Stomach (tissue), 4 donors: ENCODE measurements around the gene HMSD.

Source experiments
- POLR2A ChIP-seq, 4 donors: fragments of 450-650 bp; IDR thresholded peaks; one replicate each; pipeline ENCODE4 v1.6.1; 2016; ENCODE audit warnings: antibody characterized with exemption in 4 of 4, control low read depth in 2 of 4, mild to moderate bottlenecking in 1 of 4, moderate library complexity in 1 of 4
- POLR2AphosphoS5 ChIP-seq, 3 donors: sonication (generic); formaldehyde crosslinking; IDR thresholded peaks; one replicate each; pipeline ENCODE4 v1.6.1; 2016; ENCODE audit warnings: antibody characterized with exemption in 3 of 3
- TF ChIP-seq, protein P1 (sequence below), 7 experiments: fragments of 450-650 bp in 4 of 7; fragments of 200-600 bp in 3 of 7; sonication (generic) in 3 of 7; IDR thresholded peaks; one replicate each; pipeline ENCODE4 v1.5.1; 2016 to 2019; ENCODE audit warnings: antibody characterized with exemption in 7 of 7, control low read depth in 2 of 7, mild to moderate bottlenecking in 1 of 7

DNA sequence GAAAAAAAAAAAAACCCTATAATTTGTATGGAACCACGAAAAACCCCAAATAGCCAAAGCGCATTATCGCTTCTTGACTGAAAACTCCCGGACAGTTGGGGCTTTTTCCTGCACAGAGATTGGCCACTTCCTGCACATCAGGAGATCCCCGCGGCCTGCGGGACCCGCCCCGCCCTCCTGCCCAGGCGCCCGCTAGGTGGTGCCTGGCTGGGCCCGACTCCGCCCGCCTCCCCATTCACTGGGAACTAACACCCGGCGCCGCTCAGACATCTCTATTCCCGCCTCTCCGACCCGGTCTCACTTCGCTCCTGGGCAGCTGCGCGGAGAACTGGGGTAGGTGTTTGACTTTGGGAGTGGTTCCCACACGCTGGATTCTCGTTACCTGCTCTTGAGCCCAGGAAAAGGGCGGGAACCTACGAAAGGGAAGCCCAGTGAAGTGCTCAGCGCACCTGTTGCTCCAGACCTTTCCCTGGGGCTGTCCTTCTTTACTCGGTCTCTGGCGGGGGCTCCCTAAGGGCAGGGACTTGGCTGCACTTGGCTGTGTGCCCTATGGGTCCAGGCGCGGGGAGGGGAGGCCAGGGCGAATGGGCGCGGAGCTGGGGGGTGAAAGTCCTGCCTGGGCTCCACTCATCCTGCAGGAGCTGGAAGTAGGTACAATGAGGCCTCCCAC, at the start of gene HMSD:
- TF ChIP-seq POLR2AphosphoS5 (IDR thresholded peaks at IDR 0.05) (no peak), POLR2A (IDR thresholded peaks at IDR 0.05) (no peak)
- TF ChIP-seq, protein P1, sequence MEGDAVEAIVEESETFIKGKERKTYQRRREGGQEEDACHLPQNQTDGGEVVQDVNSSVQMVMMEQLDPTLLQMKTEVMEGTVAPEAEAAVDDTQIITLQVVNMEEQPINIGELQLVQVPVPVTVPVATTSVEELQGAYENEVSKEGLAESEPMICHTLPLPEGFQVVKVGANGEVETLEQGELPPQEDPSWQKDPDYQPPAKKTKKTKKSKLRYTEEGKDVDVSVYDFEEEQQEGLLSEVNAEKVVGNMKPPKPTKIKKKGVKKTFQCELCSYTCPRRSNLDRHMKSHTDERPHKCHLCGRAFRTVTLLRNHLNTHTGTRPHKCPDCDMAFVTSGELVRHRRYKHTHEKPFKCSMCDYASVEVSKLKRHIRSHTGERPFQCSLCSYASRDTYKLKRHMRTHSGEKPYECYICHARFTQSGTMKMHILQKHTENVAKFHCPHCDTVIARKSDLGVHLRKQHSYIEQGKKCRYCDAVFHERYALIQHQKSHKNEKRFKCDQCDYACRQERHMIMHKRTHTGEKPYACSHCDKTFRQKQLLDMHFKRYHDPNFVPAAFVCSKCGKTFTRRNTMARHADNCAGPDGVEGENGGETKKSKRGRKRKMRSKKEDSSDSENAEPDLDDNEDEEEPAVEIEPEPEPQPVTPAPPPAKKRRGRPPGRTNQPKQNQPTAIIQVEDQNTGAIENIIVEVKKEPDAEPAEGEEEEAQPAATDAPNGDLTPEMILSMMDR (IDR thresholded peaks at IDR 0.05), result peak in 4 of 7 experiments; percentile 5 to 44 (median 22)
